Kidney (tissue), 14 donors: ENCODE results near the gene LNX1. TPM values are rescaled to one million over a fixed set of nuclear protein-coding genes. Genes with fewer than 3 reads are reported as not detected.

ENCODE experiments used
- DNase-seq, 5 donors: peaks; one replicate each; pipeline ENCODE4 v3.0.0-alpha.2; 2013 to 2020
- FAIRE-seq: peaks from 2 replicates; lab custom pipeline; 2012; peaks lifted over from hg19 to GRCh38; lab: Jason Lieb, UNC
- H3K27ac ChIP-seq, 2 donors: one replicate each; pipeline ENCODE4 v1.7.0; 2013; ENCODE audit warnings: low read depth in 2 of 2, low read length in 2 of 2, inconsistent platforms in 1 of 2
- H3K27me3 ChIP-seq: one replicate; pipeline ENCODE4 v1.7.1; 2013; ENCODE audit warnings: low read length, inconsistent platforms; ENCODE audit not compliant: control insufficient read depth, insufficient read depth
- H3K36me3 ChIP-seq, 3 donors: one replicate each; pipeline versions ENCODE4 v1.7.0 to v1.7.1; 2013; ENCODE audit warnings: low read length in 3 of 3, control low read depth in 1 of 3, inconsistent platforms in 1 of 3; ENCODE audit not compliant: insufficient read depth in 3 of 3, control insufficient read depth in 2 of 3
- H3K4me1 ChIP-seq, 3 donors: one replicate each; pipeline versions ENCODE4 v1.7.0 to v1.7.1; 2013; ENCODE audit warnings: low read length in 3 of 3, inconsistent platforms in 1 of 3, low read depth in 1 of 3; ENCODE audit not compliant: control insufficient read depth in 2 of 3, insufficient read depth in 2 of 3
- H3K4me3 ChIP-seq, 3 donors: one replicate each; pipeline versions ENCODE4 v1.7.0 to v1.8.1; 2013; ENCODE audit warnings: low read length in 3 of 3, control low read depth in 1 of 3, inconsistent platforms in 1 of 3
- H3K9ac ChIP-seq, 3 donors: one replicate each; pipeline versions ENCODE4 v1.7.0 to v1.7.1; 2013; ENCODE audit warnings: low read length in 3 of 3, control low read depth in 1 of 3, inconsistent platforms in 1 of 3
- H3K9me3 ChIP-seq, 3 donors: one replicate each; pipeline versions ENCODE4 v1.7.0 to v1.7.1; 2013; ENCODE audit warnings: low read length in 3 of 3, control low read depth in 1 of 3, inconsistent platforms in 1 of 3; ENCODE audit not compliant: control insufficient read depth in 2 of 3, insufficient read depth in 1 of 3
- intact Hi-C: fragments of 100-400 bp; cut with DNase I; formaldehyde crosslinking; loops from one replicate; pipeline ENCODE4 v1.11.1; 2022
- polyA plus RNA-seq: library from polyadenylated mRNA; stranded (reverse); fragments of 350-450 nt; fragmentation: Illumina TruSeq; extraction: RNeasy Lipid Tissue Mini Kit (QIAGEN cat#74804); gene quantifications from one replicate; pipeline ENCODE4 v1.2.3, GENCODE V29; 2014; ENCODE audit warnings: low read depth, low replicate concordance; ENCODE audit not compliant: insufficient read depth
- total RNA-seq: library from RNA; stranded (reverse); fragmentation: NEBNext Ultra II Directional; extraction: Animal tissue kit (Norgen Biotek cat#: 25700); gene quantifications from one replicate; pipeline ENCODE4 v1.2.1, GENCODE V29; 2021
- TF ChIP-seq, protein P1 (sequence below): IDR thresholded peaks from 3 replicates; pipeline ENCODE4 v1.5.1; 2012; ENCODE audit warnings: mild to moderate bottlenecking, moderate library complexity, borderline replicate concordance; ENCODE audit not compliant: insufficient read depth; ENCODE audit errors: extremely low read depth
- donor health status: control.
- donor health status: control.
- donor health status: control.
- donor health status: control.
- donor health status: control.
- donor health status: DM: yes; HTN: yes; CAD: no.
- donor health status: Normal renal cell carcinoma (clear cell type).

LNX1 gene
- total and polyA plus RNA-seq, 2 donors from 2014 or later = 10.2 to 25.6 TPM

DNA sequence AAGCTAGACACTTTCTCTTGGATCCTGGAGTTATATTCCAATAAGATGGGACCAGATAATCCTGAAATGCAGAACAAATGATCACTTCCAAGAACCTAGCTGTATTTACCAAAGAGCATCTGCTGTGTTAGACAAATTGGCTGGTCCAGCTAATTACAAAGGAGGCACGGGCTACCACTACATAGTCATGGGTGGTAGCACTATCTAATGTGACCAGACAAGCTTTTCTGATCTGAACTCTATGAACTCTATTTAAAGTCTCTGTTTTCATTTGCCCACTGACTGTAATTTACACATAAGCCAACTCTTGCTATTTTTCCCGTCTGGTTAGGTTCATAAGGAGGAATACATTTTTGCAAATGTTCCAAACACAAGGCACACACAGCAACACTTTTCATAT lies 34.6 kb downstream of the LNX1 start:
- TF ChIP-seq, protein P1, sequence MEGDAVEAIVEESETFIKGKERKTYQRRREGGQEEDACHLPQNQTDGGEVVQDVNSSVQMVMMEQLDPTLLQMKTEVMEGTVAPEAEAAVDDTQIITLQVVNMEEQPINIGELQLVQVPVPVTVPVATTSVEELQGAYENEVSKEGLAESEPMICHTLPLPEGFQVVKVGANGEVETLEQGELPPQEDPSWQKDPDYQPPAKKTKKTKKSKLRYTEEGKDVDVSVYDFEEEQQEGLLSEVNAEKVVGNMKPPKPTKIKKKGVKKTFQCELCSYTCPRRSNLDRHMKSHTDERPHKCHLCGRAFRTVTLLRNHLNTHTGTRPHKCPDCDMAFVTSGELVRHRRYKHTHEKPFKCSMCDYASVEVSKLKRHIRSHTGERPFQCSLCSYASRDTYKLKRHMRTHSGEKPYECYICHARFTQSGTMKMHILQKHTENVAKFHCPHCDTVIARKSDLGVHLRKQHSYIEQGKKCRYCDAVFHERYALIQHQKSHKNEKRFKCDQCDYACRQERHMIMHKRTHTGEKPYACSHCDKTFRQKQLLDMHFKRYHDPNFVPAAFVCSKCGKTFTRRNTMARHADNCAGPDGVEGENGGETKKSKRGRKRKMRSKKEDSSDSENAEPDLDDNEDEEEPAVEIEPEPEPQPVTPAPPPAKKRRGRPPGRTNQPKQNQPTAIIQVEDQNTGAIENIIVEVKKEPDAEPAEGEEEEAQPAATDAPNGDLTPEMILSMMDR = no peak
- H3K4me1 ChIP-seq = peaks cover 0 to 6% (median 6%) of the 10 kb centered on the region in 3 donors
- H3K9me3 ChIP-seq = no peaks in the 10 kb centered on the region
- H3K36me3 ChIP-seq = peaks cover 0 to 9% (median 0%) of the 10 kb centered on the region in 3 donors
- H3K4me3 ChIP-seq = no peak overlapping the region
- H3K27ac ChIP-seq = no peak overlapping the region
- FAIRE-seq = no peak
- intact Hi-C loops = no loop called here
- no peak overlapping the region for H3K9ac ChIP-seq
- H3K27me3 ChIP-seq = no peaks in the 10 kb centered on the region
- no peak for DNase-seq

DNA sequence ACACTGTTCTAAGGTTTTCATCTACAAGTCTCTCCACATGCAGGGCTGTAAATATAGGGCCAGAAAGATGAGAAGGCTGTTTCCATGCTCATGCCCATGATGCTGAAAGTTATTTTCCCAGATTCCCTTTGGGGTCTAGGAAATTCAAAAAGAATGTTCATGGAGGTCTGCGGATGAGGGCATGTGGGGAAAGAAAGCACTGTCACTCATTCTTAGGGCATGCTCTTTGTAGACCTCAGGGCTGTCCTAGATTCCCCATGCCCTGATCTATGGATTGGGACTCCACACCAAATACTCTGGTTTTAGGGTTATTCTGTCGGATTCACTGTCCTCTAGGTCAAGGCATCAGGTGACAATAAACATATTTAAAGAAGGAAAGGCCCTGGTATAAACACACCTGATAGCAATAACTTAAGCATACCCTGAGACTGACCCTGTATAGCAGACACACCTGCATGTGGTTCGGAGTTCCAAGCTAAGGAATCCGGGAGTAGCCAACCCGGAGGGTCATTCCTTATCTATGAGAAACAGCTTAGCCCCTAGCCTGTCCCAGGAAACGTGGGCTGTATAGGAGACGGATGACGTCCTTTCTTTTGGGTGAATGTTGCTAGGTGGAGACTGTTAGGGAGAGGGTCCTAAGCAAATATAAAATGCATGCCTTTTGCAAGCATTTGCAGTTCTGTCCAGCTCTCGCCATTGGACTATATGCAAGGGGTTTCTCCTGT lies 37.6 kb downstream of the LNX1 start:
- DNase-seq = no peak
- TF ChIP-seq, protein P1 = no peak
- Histone ChIP-seq H3K27me3 (no peaks in the 10 kb centered on the region), H3K36me3 (peaks cover 0 to 3% (median 0%) of the 10 kb centered on the region in 3 donors), H3K4me1 (peaks cover 0 to 5% (median 0%) of the 10 kb centered on the region in 3 donors), H3K9me3 (no peaks in the 10 kb centered on the region), H3K27ac (no peak overlapping the region), H3K4me3 (no peak overlapping the region), H3K9ac (no peak overlapping the region)
- intact Hi-C loops = no loop called here
- FAIRE-seq = no peak

DNA sequence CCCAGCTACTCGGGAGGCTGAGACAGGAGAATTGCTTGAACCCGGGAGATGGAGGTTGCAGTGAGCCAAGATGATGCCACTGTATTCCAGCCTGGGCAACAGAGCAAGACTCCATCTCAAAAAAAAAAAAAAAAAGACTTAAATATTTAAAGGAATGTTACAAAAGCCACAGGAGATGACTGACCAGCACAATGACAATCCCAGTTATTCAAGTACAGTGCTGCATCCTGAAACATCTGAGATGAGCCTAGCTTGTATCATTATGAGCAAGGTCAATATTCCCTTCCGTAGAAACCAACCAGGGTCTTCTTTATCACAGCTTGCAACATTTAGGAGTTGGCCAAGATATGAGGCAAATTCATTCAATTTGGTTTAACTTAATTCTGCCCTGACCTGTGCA lies 38.6 kb downstream of the LNX1 start:
- DNase-seq (no peak), FAIRE-seq (no peak)
- H3K36me3 ChIP-seq = no peaks in the 10 kb centered on the region
- TF ChIP-seq, protein P1 = no peak
- H3K27ac ChIP-seq = no peak overlapping the region
- H3K9ac ChIP-seq = no peak overlapping the region
- H3K9me3 ChIP-seq = no peaks in the 10 kb centered on the region
- H3K27me3 ChIP-seq = no peaks in the 10 kb centered on the region
- intact Hi-C loops = no loop called here
- H3K4me1 ChIP-seq = peaks cover 0 to 3% (median 0%) of the 10 kb centered on the region in 3 donors
- no peak overlapping the region for H3K4me3 ChIP-seq
